ENCODE results near the gene PF4V1. TPM values are rescaled to one million over a fixed set of nuclear protein-coding genes. Genes with fewer than 3 reads are reported as not detected.

Gene PF4V1
- not detected for total RNA-seq

- DNase-seq (no peak), ATAC-seq (replicated peaks in 1 of 2) (no peak)
- Mint-ChIP-seq H3K27ac (no peak within 1 kb of the TSS), H3K27me3 (ENCODE audit: low read depth) (peaks cover 6% of the 10 kb centered on the region), H3K4me1 (ENCODE audit: low read depth) (peaks cover 4% of the 10 kb centered on the region), H3K4me3 (no peak within 1 kb of the TSS), H3K9me3 (no peaks in the 10 kb centered on the region), H3K36me3 (ENCODE audit: insufficient read depth in 2 of 2) (no peaks in the 10 kb centered on the region)
These were observed at the start of gene PF4V1 for GRCh38 chr4:73853246-73853704. Gene PF4V1, plus strand, starts transcription at chr4:73853296. Its CDS starts 67 bp downstream, at chr4:73853363.

GRCh38 chr4:73810191-73810590, 42.9 kb upstream of the PF4V1 start:
- Mint-ChIP-seq H3K4me1 (ENCODE audit: low read depth) (no peaks in the 10 kb centered on the region), H3K27ac (no peak overlapping the region), H3K4me3 (no peak overlapping the region), H3K36me3 (ENCODE audit: insufficient read depth in 2 of 2) (no peaks in the 10 kb centered on the region), H3K9me3 (no peaks in the 10 kb centered on the region), H3K27me3 (ENCODE audit: low read depth) (no peaks in the 10 kb centered on the region)
- ATAC-seq (replicated peaks in 1 of 2): no peak
- DNase-seq: no peak

- no peaks in the 10 kb centered on the region for H3K36me3 Mint-ChIP-seq (ENCODE audit: insufficient read depth in 2 of 2)
- DNase-seq (no peak), ATAC-seq (replicated peaks in 1 of 2) (no peak)
- H3K27ac Mint-ChIP-seq: no peak overlapping the region
- no peaks in the 10 kb centered on the region for H3K4me1 Mint-ChIP-seq (ENCODE audit: low read depth)
- H3K27me3 Mint-ChIP-seq (ENCODE audit: low read depth): no peaks in the 10 kb centered on the region
- H3K4me3 Mint-ChIP-seq: no peak overlapping the region
- H3K9me3 Mint-ChIP-seq: peaks cover 0 to 3% of the 10 kb centered on the region in 2 donors
These were observed 41.3 kb upstream of the PF4V1 start for GRCh38 chr4:73811841-73812240.

GRCh38 chr4:73814679-73815078, 38.4 kb upstream of the PF4V1 start:
- H3K27ac Mint-ChIP-seq: no peak overlapping the region
- H3K27me3 Mint-ChIP-seq (ENCODE audit: low read depth): no peaks in the 10 kb centered on the region
- H3K9me3 Mint-ChIP-seq: peaks cover 3% of the 10 kb centered on the region in 2 donors

GRCh38 chr4:73815145-73815544, 38.0 kb upstream of the PF4V1 start:
- Mint-ChIP-seq H3K27ac (no peak overlapping the region), H3K4me3 (no peak overlapping the region), H3K36me3 (ENCODE audit: insufficient read depth in 2 of 2) (no peaks in the 10 kb centered on the region), H3K4me1 (ENCODE audit: low read depth) (no peaks in the 10 kb centered on the region), H3K27me3 (ENCODE audit: low read depth) (no peaks in the 10 kb centered on the region), H3K9me3 (peaks cover 3% of the 10 kb centered on the region in 2 donors)
- no peak for DNase-seq
- no peak for ATAC-seq (replicated peaks in 1 of 2)

More at GRCh38 chr4:73814679-73815078, 38.4 kb upstream of the PF4V1 start:
- Mint-ChIP-seq H3K4me1 (ENCODE audit: low read depth) (no peaks in the 10 kb centered on the region), H3K4me3 (no peak overlapping the region), H3K36me3 (ENCODE audit: insufficient read depth in 2 of 2) (no peaks in the 10 kb centered on the region)
- ATAC-seq (replicated peaks in 1 of 2): no peak
- DNase-seq: no peak

- Mint-ChIP-seq H3K27ac (no peak overlapping the region), H3K27me3 (ENCODE audit: low read depth) (no peaks in the 10 kb centered on the region), H3K9me3 (peaks cover 3% of the 10 kb centered on the region in 2 donors), H3K4me1 (ENCODE audit: low read depth) (no peaks in the 10 kb centered on the region), H3K36me3 (ENCODE audit: insufficient read depth in 2 of 2) (no peaks in the 10 kb centered on the region), H3K4me3 (no peak overlapping the region)
- ATAC-seq (replicated peaks in 1 of 2): no peak
- no peak for DNase-seq
These were observed 36.3 kb upstream of the PF4V1 start for GRCh38 chr4:73816814-73817213.

GRCh38 chr4:73817341-73817740, 35.8 kb upstream of the PF4V1 start:
- Mint-ChIP-seq H3K27ac (no peak overlapping the region), H3K9me3 (peaks cover 3% of the 10 kb centered on the region in 2 donors), H3K4me3 (no peak overlapping the region), H3K4me1 (ENCODE audit: low read depth) (no peaks in the 10 kb centered on the region), H3K27me3 (ENCODE audit: low read depth) (no peaks in the 10 kb centered on the region), H3K36me3 (ENCODE audit: insufficient read depth in 2 of 2) (no peaks in the 10 kb centered on the region)
- DNase-seq (no peak), ATAC-seq (replicated peaks in 1 of 2) (no peak)

- Mint-ChIP-seq H3K36me3 (ENCODE audit: insufficient read depth in 2 of 2) (no peaks in the 10 kb centered on the region), H3K9me3 (peaks cover 3% of the 10 kb centered on the region in 2 donors), H3K27me3 (ENCODE audit: low read depth) (no peaks in the 10 kb centered on the region), H3K4me3 (no peak overlapping the region), H3K27ac (no peak overlapping the region), H3K4me1 (ENCODE audit: low read depth) (no peaks in the 10 kb centered on the region)
- DNase-seq: no peak
- no peak for ATAC-seq (replicated peaks in 1 of 2)
These were observed 31.8 kb upstream of the PF4V1 start for GRCh38 chr4:73821325-73821724.

- no peaks in the 10 kb centered on the region for H3K4me1 Mint-ChIP-seq (ENCODE audit: low read depth)
- H3K27ac Mint-ChIP-seq: no peak overlapping the region
- H3K27me3 Mint-ChIP-seq (ENCODE audit: low read depth): no peaks in the 10 kb centered on the region
- DNase-seq (no peak), ATAC-seq (replicated peaks in 1 of 2) (no peak)
- no peaks in the 10 kb centered on the region for H3K36me3 Mint-ChIP-seq (ENCODE audit: insufficient read depth in 2 of 2)
- H3K9me3 Mint-ChIP-seq: peaks cover 0 to 3% of the 10 kb centered on the region in 2 donors
- no peak overlapping the region for H3K4me3 Mint-ChIP-seq
These were observed 30.7 kb upstream of the PF4V1 start for GRCh38 chr4:73822389-73822788.

- no peaks in the 10 kb centered on the region for H3K4me1 Mint-ChIP-seq (ENCODE audit: low read depth)
- H3K27me3 Mint-ChIP-seq (ENCODE audit: low read depth): no peaks in the 10 kb centered on the region
- H3K27ac Mint-ChIP-seq: no peak overlapping the region
- H3K36me3 Mint-ChIP-seq (ENCODE audit: insufficient read depth in 2 of 2): no peaks in the 10 kb centered on the region
- H3K4me3 Mint-ChIP-seq: no peak overlapping the region
- no peaks in the 10 kb centered on the region for H3K9me3 Mint-ChIP-seq
- DNase-seq: no peak
- ATAC-seq (replicated peaks in 1 of 2): no peak
These were observed 30.1 kb upstream of the PF4V1 start for GRCh38 chr4:73822812-73823504.

- no peaks in the 10 kb centered on the region for H3K27me3 Mint-ChIP-seq (ENCODE audit: low read depth)
- H3K36me3 Mint-ChIP-seq (ENCODE audit: insufficient read depth in 2 of 2): no peaks in the 10 kb centered on the region
- DNase-seq: no peak
- no peak overlapping the region for H3K27ac Mint-ChIP-seq
- no peak for ATAC-seq (replicated peaks in 1 of 2)
- no peaks in the 10 kb centered on the region for H3K4me1 Mint-ChIP-seq (ENCODE audit: low read depth)
- no peaks in the 10 kb centered on the region for H3K9me3 Mint-ChIP-seq
- no peak overlapping the region for H3K4me3 Mint-ChIP-seq
These were observed 29.3 kb upstream of the PF4V1 start for GRCh38 chr4:73823760-73824159.

- Mint-ChIP-seq H3K9me3 (no peaks in the 10 kb centered on the region), H3K4me1 (ENCODE audit: low read depth) (no peaks in the 10 kb centered on the region), H3K36me3 (ENCODE audit: insufficient read depth in 2 of 2) (no peaks in the 10 kb centered on the region), H3K4me3 (no peak overlapping the region), H3K27ac (no peak overlapping the region), H3K27me3 (ENCODE audit: low read depth) (no peaks in the 10 kb centered on the region)
- ATAC-seq (replicated peaks in 1 of 2) (no peak), DNase-seq (no peak)
These were observed 24.1 kb upstream of the PF4V1 start for GRCh38 chr4:73828956-73829355.

- Mint-ChIP-seq H3K27me3 (ENCODE audit: low read depth) (peaks cover 2% of the 10 kb centered on the region), H3K9me3 (no peaks in the 10 kb centered on the region), H3K27ac (no peak overlapping the region), H3K36me3 (ENCODE audit: insufficient read depth in 2 of 2) (no peaks in the 10 kb centered on the region), H3K4me3 (no peak overlapping the region), H3K4me1 (ENCODE audit: low read depth) (no peaks in the 10 kb centered on the region)
- ATAC-seq (replicated peaks in 1 of 2) (no peak), DNase-seq (no peak)
These were observed 21.5 kb upstream of the PF4V1 start for GRCh38 chr4:73831569-73831968.

- H3K36me3 Mint-ChIP-seq (ENCODE audit: insufficient read depth in 2 of 2): peaks cover 0 to 4% of the 10 kb centered on the region in 2 donors
- ATAC-seq (replicated peaks in 1 of 2): no peak
- DNase-seq: no peak
- H3K4me3 Mint-ChIP-seq: no peak overlapping the region
- no peak overlapping the region for H3K27ac Mint-ChIP-seq
- H3K4me1 Mint-ChIP-seq (ENCODE audit: low read depth): peaks cover 4% of the 10 kb centered on the region
- H3K27me3 Mint-ChIP-seq (ENCODE audit: low read depth): peaks cover 14% of the 10 kb centered on the region
- H3K9me3 Mint-ChIP-seq: no peaks in the 10 kb centered on the region
These were observed 20.4 kb upstream of the PF4V1 start for GRCh38 chr4:73832651-73833237.
